Fibroblast of peridontal ligament (primary cell): Measurements from ENCODE around the gene NKX1-2.
"Not testable (repeated sequence)": the region's sequence is repeated elsewhere in the genome, so short reads cannot be mapped to it uniquely, and the experiment has no call there.

Source experiments
- DNase-seq: peaks from one replicate; pipeline ENCODE4 v3.0.0-alpha.2; 2010; ENCODE audit errors: extremely low read depth

NKX1-2 gene

DNA sequence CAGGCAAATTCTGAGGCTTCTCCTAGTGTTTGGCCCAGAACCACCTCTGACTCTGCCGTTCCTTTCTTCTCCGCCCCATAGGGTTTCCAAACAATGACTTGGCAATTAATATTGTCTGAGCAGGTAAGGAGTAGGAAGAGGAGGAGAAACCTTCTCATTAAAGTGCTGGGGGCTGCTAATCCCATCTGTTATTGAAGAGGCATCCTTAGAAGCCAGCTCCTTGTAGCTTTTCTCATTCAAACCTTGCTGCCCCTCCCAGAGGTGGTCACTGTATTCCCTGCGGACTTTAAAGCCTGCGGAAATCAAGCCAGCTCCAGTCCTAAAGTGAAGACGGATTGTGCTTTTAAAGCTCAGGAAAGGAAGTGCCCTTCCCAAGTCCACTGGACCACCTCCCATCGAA is 1.4 kb upstream of the NKX1-2 start:
- no peak for DNase-seq

DNA sequence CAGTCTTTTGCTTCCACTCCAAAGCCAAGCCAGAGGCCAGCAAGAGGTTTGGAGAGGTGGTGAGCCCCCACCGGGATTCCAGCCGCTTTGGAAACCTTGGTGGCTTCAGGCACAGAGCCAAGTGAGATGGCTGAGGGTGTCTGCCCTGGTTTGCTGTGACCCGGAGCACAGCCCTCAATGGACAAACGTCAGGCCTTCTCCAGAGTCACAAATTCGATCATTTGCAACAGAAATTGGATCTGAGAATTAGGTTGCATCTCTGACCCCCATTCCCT is 885 bp upstream of the NKX1-2 start:
- no peak for DNase-seq

DNA sequence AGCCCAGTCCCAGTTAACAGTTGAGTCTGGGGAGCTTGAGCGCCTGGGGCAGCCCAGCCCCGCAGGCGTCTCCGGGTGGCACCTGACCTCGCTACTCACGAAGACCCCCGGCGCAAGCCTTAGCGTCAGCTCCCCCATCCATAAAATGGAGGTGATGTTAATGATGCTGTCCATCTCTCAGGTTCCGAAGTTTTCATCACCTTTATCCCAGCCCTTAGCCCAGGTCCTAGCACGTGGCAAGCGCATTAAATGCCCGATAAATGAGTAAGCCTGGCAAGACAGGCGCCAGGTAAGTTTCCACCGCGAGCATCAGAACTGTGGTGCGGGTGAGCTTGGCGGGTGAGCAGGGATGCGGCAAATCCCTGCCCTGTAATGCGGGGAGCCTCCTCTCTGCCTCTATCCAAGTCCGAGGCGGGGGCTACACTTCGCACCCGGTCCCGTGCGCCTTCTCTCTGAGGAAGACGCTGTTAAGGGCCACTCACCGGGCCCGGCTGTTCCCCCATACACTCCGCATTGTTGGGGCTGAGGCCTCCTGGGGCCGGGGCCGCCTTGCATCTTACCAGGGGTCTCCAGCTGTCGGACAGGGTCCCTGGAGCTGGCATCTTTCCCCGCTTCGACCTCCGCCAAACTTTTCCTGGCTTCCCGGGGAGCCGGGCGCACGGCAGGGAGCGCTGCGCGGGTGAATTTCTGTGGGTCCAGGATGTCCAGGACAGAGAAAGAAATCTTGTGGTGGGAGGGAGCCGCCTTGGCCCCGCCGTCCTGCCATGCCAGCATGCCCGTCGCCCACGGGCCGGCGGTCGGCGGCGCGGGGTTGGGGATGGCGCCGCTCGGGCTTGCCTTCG is 444 bp downstream of the NKX1-2 start:
- DNase-seq = no peak

DNA sequence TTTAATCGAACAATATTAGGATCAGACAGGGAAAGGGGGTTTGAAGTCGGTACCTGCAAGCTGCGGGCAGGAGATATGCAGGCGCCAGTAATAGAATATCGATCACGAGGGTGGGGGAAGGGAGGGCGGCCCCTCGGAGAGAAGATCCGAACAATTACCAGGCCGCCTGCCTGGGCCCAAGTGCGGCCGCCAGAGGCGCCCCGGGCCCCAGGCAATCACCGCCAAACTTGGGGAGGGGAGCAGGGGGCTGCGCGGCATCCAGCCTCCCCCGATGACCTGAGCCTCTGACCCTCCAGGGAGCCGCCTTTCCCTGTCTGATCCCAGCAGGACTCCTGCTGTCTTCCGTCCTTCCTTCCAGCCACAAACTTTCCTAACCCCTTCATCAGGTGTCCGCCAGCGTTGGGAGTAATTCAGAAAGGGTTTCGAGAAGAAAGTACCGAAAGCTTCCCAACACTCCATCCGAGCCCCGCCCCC is 1.1 kb downstream of the NKX1-2 start:
- no peak for DNase-seq

DNA sequence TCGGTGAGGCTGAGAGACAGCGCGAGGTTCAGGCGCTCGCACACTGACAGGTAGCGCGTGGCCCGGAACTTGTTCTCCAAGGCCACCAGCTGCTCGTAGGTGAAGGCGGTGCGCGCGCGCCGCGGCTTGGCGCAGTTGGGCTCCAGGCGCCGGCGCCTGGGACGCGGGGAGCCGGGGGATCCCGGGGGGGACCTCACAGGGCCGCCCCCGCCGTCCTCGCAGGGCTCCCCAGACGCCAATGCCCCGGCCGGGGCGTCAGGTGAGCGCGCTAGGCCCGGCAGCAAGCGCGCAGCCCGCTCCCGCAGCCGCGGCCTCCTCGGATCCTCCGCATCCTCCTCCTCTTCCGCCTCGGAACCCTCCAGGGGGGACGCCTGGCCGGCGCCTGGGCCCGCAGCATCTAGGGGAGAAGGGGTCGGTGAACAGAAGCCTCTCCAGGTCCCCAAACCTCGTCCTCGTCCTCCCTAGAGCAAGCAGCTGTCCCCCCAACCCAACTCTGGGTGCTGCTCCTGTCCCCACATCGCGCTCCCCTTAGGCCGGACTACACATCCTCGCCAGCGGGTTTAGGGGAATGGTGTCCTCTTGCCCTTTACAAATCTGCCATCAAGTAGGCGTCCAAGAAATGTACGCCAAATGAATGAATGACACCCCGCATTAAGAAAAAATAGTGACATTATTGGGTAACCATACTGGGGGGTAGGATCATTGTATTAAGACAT is 1.9 kb downstream of the NKX1-2 start:
- no peak for DNase-seq

DNA sequence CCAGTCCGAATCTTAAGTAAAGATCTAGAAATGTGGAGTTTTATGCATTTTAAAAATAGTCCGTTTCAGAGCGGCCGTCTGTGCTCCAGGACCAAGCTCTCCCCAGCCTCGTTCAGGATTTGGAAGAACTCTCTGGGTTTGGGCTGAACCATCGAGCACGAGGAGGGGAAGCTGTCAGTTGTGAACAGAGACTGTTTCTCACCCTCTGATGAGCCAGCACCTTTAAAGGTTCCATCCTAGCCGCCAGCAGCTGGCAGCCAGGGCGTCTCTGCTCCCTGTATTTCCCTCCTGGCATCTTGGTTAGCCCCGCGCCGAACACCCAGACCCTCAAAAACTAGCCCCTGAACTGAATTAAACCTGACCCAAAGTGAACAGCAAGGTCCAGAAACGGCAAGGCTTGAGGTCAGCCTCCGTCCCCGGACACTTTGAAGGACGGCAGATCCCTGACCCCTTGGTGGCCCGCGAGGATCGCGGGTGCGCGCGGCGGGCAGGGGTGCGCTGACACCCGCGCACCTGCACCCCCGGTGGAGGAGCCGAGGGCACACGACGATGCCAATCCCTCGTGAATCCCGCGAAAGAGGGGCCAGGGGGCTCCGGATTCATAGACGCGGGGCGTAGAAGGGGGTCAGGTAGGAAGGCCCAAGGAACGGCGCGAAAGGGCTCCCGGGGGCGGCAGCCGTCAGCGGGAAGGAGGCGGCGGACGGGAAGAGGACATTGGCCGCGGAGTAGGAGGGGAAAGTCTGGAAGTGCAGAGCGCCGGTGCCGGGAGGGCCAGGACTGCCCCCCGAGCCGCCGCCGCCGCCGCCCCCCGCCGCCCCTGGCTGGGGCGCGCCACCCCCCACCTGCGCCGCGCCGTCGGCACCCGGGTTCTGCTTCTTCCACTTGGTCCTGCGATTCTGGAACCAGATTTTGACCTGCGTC is 2.7 kb downstream of the NKX1-2 start:
- DNase-seq = no peak

DNA sequence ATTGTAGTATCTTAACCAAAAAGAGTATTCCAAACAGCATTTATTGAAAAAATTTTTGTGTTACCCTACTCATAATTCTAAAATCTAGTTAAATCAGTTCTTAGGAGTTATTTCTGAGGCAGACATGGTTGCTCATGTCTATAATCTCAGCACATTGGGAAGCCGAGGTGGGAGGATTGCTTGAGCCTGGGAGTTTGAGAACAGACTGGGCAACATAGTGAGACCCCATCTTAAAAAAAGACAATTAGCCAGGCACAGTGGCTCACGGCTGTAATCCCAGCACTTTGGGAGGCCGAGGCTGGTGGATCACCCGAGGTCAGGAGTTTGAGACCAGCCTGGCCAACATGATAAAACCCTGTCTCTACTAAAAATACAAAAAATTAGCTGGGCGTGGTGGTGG is 8.1 kb downstream of the NKX1-2 start:
- DNase-seq = not testable (repeated sequence)

DNA sequence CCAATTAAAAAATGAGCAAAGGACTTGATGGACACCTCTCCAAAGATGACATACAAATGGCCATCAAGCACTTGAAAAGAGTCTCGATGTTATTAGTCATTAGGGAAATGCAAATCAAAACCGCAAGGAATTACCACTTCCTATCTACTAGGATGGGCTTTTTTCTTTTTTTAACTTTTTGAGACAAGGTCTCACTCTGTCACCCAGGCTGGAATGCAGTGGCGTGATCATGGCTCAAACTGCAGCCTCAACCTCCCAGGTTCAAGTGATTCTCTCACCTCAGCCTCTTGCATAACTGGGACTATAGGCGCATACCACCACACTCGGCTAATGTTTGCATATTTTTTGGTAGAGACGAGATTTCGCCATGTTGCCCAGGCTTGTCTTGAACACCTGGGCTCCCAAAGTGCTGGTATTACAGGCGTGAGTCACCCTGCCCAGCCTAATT is 13.6 kb downstream of the NKX1-2 start:
- DNase-seq = no peak

DNA sequence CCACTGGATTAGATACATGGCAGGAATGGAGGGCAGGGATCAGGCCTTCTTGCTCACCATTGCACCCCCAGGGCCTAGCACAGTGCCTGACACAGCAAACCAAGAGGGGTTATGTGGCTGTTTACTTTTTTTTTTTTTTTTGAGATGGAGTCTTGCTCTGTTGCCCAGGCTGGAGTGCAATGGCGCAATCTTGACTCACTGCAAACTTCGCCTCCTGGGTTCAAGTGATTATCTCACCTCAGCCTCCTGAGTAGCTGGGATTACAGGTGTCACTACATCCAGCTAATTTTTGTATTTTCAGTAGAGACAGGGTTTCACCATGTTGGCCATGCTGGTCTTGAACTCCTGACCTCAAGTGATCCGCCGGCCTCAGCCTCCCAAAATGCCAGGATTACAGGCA is 14.2 kb downstream of the NKX1-2 start:
- DNase-seq = not testable (repeated sequence)

DNA sequence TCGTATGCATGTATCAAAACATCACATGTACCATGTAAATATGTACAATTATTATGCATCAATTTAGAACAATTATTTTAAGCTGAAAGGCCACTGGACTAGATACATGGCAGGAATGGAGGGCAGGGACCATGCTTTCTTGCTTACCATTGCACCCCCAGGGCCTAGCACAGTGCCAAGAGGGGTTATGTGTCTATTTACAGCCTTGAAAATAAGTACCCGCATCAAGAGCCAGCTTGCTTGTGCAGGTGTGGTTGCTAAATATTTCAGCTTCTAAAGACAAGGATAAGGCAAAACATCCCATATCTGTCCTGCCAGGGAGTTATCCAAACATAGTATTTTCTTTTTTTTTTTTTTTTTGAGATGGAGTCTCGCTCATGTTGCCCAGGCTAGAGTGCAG is 16.4 kb downstream of the NKX1-2 start:
- no peak for DNase-seq

DNA sequence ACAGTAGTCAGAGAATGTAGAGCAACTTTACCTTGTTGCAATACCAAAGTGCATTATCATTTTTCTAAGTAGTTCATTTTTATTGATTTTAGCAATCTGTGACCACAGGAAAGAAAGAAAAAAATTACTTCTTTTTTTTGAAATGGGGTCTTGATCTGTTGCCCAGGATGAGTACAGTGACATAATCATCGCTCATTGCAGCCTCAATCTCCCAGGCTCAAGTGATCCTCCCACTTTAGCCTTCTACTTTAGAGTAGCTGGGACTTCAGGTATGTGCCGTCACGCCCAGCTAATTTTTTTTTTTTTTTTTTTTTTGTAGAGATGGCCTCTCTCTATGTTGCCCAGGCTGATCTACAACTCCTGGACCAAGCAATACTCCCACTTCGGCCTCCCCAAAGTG is 19.8 kb downstream of the NKX1-2 start:
- DNase-seq = no peak

DNA sequence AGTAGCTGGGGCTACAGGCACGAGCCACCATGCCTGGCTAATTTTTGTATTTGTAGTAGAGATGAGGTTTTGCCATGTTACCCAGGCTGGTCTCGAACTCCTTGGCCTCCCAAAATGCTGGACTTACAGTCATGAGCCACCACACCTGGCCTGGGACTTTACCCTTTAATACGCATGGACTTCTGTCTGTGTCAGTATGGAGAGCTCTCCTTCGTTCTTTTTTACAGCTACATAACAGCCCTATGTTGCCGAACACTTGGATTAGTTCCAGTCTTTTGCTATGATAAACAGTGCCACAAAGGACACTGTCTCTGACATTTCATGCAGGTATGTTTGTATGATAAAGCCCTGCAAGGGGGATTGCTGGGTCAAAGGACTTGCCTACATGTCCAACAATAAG is 20.3 kb downstream of the NKX1-2 start:
- no peak for DNase-seq

DNA sequence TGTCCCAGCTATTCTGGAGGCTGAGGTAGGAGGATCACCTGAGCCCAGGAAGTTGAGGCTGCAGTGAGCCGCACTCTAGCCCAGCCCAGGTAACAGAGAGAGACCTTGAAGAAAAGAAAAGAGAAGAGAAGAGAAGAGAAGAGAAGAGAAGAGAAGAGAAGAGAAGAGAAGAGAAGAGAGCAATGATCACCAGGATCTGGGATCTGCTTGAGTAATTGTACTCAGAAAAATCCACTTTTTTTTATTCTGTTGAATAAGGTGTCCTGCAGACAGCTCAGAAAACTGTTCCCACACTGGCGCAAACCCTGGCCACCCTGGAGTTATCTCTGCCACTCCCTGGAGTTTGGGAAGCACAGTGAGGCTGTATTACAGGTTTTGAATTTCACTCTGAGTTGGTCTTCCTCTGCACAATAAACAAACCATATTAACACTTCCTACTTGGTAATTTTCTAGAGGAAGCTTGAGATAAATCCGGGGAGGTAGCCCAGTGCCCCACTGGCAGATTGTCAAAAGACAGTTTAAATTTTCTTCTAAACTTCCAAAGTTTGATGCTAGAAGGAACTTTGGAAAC is 21.5 kb downstream of the NKX1-2 start:
- DNase-seq = no peak

DNA sequence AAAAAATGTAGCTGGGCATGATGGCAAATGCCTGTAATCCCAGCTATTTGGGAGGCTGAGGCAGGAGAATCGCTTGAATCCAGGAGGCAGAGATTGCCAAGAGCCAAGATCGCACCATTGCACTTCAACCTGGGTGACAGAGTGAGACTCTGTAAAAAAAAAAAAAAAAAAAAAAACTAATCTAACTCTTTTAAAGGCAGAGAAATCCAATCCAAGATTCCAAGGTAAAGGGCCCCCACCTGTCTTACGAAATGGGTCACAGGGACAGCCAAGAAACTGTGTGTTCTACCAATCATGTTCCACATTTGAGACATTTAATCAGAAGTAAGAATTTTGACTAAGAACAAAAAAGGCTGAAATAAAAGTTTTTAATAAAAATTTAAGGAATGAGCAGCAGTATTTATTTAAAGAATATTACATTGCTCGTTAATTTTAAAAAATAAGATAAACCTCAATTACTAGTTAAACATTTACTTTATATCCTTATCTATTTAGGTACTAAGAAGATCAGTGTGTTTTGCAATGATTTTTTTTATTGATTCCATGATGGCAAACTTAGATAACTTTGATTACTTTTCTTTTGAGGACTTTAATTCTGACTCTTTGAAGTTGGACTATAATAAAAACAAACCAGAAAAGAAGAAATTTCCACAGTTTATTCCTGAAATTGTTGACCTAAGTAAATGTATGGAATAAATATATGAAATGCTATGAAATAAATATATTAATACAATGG is 24.4 kb downstream of the NKX1-2 start:
- DNase-seq = no peak

DNA sequence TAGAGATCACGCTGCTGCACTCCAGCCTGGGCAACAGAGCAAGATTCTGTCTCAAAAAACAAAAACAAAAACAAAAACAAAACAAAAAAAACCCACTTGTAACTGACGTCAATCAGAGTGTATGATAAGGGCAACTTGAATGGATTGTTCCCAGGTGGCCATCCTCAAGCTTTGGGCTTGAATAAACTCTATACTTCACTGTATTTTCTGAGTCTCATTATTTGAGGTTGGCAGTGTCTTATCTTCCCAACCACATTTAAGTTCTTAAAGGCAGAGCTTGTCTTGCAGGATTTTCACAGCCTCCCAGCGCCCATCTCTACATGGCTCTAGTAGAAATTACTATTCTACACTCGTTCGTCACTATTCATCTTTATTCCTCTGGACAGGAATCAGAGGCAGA is 26.0 kb downstream of the NKX1-2 start:
- DNase-seq = no peak

DNA sequence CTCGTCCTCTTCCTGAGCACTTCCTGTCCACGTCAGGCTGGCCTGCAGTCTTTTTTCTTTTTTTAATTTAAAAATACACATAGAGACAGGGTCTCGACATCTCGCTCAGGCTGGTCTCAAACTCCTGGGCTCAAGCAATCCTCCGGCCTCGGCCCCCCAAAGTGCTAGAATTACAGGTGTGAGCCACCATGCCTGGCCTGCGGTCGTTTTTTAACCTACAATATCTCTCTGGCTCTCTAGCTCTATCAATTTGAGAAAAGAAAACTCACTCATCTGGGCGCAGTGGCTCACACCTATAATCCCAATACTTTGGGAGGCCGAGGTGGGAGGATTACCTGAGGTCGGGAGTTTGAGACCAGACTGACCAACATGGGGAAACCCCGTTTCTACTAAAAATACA is 27.1 kb downstream of the NKX1-2 start:
- DNase-seq = no peak

DNA sequence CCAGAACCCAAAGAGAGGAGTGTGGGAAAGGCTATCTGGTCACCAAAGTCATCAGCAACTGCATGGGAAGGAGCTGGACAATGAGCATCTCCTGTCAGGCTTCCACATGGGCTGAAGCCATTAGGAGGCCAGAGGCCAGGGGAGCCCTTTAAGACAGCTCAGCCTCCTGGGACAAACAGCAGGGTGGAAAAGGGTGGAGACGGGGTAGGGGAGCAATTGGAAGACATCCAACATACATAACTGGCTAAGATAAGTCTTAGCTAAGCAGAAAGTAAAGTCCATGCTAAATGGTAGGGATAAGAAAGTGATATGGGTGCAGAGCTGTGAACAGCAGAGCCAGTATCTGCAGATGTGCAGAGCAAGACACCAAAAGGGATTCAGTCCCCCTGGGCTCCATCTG is 29.6 kb downstream of the NKX1-2 start:
- no peak for DNase-seq

DNA sequence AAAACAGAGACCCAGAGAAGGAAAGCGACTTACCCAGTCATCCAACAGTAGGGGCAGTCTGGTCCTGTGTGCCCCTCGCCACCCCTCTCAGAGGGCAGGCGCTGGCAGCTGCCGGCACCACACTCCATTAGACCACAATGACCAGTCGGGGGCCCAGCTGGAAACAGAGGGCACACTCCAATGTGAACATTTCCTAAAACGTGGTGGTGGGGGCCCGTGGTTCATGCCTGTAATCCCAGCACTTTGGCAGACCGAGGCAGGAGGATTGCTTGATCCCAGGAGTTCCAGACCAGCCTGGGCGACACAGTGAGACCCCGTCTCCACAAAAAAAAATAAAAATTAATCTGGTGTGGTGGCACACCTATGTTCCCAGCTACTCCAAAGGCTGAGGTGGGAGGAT is 30.2 kb downstream of the NKX1-2 start:
- DNase-seq = no peak

DNA sequence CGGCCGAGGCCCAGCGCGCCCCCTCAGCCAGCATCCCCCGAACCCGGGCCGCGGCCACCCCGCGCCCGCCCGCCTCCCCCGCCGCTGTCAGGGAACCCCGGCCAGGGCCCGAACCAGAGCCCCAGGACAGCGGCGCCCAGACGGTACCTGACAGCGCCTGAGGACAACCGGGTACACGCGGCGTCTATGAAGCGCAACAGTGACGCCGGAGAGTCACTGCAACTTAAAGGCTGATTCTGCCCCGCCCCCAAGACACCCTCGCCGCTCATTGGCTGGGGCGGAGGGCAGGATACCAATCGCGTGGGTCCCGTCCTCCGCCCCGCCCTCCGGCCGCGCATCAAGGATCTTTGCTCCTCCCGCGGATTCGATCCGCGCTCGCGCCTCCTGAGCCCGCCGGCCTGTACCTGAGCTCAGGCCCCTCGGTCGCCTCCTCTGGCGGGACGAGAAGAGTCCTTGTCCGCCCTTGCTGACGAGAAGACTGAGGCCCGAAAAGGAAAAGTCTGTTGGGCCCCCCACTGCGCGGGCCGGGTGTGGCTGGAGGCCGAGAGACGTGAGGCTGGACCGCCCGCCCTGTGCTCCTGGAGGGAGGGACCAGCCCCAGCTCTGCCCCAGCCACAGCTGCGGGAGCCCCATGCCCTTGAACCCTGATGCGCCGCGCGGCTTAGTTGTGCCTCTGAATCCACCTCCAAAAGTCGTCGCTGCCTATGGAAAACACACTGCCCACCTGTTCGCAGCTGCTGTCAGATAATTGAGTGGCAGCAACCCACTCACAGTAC is 30.9 kb downstream of the NKX1-2 start, which contains the start of gene OAT:
Gene OAT (minus strand): TSS at position 198 of the 776 bp plus-strand sequence. CDS start 6,752 bp downstream, outside the sequence.
- DNase-seq = peak; percentile 91
